Activated CD8-positive, alpha-beta memory T cell treated with anti-CD3 and anti-CD28 coated beads for 24 hours (primary cell): ENCODE results near the gene STT3B.
"Not testable (repeated sequence)": the region's sequence is repeated elsewhere in the genome, so short reads cannot be mapped to it uniquely, and the experiment has no call there.

Experiments used
- DNase-seq: peaks from one replicate; pipeline ENCODE4 v3.0.0-alpha.2; 2020

The STT3B gene

DNA sequence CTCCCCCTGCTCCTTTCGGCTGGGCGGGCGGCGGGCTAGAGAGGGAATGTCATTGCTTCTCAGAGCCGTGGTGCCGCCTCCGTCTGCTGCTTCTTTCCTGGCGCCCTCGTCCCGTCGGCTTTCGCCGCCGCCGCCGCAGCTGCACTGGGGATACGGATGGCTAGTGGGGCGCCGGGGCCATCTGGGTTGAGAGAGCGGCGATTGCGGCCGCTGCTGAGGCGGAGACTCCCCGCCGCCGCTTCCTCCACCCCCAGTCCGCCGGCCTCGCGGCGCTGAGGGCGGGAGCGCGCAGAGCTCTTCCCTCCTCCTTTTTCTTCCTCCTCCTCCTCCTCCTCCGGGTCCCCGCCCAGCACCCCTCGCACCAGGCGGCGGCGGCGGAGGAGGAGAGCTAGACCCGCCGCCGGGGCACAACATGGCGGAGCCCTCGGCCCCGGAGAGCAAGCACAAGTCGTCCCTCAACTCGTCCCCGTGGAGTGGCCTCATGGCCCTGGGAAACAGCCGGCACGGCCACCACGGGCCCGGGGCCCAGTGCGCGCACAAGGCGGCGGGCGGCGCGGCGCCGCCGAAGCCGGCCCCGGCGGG, at the start of gene STT3B:
TSS of gene STT3B (plus strand) at position 339 of the 582 bp plus-strand sequence. CDS start at position 413, 74 bp downstream.
- DNase-seq = no peak

DNA sequence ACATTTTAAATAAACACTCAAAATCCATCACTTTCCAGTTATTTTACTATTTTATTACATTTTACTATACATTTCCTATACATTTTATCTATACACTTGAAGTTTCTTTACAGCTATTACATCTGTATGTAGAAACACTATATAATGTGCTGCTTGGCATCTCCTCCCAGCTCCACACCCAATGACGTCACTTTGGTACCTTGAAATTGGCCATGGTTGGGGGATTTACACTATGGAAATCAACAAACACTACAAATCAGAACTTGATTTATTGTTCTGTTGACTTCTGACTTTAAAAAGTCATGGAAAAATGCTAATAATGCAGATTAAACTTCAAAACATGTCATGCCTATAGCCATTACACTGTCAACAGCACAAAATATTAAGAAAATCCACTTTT, 48.9 kb upstream of the STT3B start:
- no peak for DNase-seq

DNA sequence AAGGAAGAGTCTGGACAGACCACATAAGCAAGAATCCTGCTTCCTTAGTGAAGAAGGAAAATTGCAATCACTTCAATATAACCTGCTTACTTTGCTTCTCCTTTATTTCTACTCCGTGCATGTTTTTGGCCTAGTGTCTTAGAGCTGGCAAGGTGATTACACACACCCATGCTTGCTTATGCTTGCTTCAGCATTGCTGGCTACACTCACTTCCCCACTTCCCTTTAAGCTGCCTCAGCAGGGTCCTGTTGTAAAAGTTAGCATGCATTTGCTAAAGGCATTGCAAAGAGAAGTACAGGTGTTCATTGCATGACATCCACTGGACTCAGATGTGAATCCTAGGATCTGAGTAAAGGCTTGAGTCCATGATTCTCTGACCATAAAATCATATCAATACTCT, 47.5 kb upstream of the STT3B start:
- DNase-seq = no peak

GRCh38 chr3:31486865-31487533, 45.7 kb upstream of the STT3B start:
- DNase-seq = no peak

GRCh38 chr3:31488475-31489017, 44.2 kb upstream of the STT3B start:
- no peak for DNase-seq

DNA sequence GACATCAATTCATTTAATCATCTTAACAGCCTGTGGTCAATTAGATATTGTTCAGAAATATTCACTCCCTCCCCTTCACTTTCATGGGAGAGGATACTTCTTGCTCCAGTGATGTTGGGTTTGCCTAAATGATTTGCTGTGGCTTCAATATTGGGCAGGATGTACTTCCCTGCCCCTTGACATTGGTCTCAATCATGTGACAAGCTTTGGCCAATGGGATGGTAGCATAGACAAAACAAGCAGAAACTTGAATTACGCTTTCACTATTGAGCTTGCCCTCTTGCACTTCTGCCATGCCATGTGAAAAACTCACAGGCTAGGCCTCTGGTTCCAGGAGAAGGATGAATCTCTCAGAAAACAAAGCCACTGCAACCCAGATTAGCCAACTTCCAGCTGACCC, 42.2 kb upstream of the STT3B start:
- DNase-seq = no peak

- DNase-seq = no peak
Observed at GRCh38 chr3:31491660-31492059, 41.1 kb upstream of the STT3B start.

GRCh38 chr3:31493149-31493548, 39.6 kb upstream of the STT3B start:
- no peak for DNase-seq

GRCh38 chr3:31495971-31496665, 36.6 kb upstream of the STT3B start:
- DNase-seq = no peak

DNA sequence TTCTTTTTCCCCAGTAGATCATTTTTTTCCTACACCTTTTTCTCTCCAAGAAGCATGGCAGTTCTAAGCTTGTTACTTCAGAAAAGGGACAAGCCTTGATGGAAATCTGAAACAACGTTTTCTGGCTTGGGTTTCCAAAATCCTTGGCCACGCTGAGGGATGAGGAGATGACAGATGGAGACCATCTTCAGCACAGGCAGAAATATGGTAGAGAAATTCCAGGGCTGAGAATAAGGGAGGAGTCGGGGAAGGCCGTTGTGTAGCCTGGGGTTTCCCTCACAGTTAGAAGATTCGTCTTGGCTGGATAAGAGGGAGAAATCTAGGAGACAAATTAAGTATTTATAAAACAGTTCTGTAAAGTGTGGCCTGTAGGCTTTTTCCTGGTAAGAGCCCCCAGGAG, 33.9 kb upstream of the STT3B start:
- no peak for DNase-seq

GRCh38 chr3:31499281-31499680, 33.4 kb upstream of the STT3B start:
- no peak for DNase-seq

DNA sequence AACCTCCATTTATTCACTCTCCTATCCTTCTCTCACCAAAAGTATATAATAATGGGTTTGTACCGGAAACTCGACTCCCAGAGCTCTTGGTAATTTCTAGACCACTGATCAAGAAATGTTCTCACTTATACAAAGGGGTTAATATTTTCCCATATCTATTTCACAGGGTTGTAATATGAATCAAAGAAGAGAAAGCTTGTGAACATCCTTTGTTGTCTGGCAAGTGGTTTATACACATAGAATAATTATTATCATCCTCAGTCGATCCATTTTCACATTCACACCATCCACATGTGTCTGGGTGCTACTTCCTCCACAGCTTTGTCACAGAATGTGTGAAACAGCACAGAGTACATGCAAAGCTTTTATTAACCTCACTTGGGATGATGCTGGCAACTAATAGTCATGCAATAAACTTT, 29.9 kb upstream of the STT3B start:
- DNase-seq = no peak

DNA sequence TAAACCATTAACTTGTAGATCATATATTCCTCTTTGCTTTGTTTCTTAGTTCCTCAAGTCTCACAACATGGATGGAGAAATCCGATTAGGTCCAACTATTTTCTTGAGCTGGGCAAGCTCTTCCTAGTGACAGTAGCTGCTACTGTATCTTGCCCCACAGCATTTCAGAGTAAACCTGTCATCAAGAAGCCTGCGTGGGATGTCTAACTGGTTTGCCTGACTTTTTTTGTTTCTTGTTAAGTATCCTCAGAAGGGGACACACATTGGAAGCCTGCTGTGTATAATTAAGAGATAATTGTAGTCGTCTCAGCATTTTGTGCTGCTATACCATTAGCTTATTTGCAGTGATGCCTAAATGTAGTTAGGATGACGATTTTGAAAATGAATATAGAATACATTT, 29.3 kb upstream of the STT3B start:
- no peak for DNase-seq

DNA sequence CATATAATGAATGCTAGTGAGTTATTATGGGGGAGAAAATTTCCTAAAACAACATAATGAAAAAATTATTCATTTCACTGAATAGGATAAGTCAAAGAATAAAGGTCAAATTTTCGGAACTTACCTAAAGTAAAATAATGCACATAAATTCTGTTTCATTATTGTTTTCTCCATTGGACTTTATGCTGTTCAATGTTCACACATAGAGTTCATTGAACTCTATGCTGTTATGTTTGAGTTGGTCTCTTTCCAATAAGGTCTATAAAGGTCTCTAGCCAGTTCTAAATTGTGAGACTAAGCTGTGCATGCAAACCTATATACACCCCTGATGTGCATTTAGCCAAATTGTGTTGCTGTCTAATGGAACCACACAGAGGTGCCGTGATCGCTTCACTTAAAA, 28.5 kb upstream of the STT3B start:
- DNase-seq = no peak

DNA sequence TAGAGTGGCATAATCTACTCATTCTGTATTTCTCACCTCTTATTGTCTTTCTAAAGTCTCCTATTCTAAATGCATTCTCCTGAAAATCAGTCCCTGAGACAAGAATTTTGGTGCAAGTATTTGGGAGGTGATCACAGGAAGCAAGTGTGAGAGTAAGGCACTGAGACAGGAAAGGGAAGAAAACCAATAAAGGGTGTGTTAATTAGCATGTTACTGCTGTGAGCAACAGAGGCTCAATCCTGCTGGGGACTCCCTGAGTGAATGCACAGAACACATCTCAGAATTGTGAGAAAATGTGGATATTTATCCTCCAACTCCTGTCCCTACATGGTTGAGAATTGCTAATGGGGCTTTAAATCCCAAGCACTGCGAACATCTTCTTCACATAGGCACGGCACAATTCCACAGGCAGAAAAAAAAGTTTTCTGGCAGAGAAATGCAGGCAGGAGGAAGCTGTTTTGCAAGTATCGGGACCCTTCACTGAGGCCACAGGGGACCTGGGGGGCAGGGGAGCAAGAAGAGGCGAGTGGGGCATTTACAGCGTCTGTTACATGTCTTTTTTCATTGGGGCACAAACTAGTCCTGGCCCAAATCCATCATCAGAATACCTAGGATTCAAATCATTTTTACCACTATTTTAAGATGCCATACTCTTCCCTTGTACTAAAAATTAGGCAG, 27.2 kb upstream of the STT3B start:
- no peak for DNase-seq

DNA sequence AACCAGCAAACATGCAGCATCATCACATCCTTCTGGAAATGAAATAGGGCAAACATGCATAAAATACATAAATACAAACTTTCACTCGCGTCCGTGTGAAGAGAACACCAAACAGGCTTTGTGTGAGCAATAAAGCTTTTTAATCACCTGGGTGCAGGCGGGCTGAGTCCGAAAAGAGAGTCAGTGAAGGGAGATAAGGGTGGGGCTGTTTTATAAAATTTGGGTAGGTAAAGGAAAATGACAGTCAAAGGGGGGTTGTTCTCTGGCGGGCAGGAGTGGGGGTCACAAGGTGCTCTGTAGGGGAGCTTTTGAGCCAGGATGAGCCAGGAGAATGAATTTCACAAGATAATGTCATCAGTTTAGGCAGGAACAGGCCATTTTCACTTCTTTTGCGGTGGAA, 26.2 kb upstream of the STT3B start:
- DNase-seq = not testable (repeated sequence)

DNA sequence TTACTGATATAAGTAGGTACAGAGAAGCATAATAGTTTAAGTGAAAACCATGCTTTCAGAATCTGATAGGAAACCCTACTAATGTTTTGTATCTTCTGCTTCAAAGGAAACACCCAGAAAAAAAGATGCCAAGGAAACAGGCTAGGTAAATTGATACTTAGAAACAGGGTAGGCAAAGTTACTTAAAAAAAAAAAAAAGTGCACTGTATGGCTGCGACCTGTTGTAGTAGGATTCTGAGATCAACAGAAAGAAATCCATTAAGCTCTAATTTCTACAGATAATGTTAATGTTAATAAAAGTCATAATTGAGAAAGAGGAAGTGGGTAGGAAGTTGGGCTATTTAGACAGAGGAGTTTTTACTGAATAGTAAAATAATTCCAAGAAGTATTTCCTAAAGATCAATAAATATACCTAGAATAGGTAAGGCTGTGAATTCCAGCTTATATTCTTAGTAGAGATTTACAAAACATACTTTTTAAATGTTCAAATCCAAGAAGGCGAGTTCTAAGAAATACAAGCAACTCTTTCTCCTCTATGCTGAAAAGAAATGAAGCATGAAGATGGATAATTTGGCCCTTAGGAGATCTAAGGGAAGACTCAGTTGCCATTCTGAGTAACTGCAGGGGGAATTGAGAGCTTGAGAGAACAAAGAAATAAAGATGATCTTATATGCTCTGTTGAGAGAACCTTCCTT, 24.1 kb upstream of the STT3B start:
- DNase-seq = no peak

DNA sequence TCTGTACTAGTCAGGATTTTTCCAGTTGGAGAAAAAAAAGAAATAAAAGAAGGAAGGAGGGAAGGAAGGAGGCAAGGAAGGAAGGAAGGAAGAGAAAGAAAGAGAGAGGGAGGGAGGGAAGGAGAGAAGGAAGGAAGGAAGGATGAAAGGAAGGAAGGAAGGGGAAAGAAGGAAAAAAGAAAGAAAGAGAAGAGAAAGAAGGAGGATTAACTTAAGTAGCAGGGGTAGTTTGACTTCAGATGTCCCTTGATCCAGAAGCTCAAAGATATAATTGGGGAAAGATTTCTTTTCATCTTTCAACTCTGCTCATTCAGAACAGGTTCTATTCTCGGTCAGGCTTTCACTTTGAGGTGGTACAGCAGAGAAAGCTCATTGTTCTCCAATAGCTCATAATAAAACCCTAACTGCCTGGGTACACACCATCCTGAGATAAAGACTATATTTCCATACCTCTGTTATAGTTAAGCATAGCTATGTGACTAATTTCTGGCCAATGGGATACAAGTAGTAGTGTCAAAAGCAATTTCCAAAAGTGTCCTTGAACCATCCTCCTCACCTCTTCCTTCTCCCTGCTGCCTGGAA, 23.5 kb upstream of the STT3B start:
- DNase-seq = no peak

DNA sequence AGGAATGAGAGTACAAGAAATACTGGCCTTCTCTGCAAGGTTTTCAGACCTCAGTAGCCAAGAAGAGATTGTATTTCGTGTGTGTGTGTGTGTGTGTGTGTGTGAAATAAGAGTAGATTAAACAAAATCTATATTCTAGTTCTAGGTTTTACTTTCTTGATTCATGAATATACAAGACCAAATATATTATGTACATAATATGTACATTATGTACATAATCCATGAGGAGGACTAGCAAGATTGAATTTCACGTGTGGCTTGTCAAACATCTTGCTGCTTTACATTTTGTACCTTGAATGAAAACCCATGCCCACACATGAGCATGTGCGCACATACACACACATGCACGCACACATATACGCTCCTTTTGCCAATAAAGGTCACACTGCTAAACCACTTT, 18.2 kb upstream of the STT3B start:
- no peak for DNase-seq

- no peak for DNase-seq
Observed at GRCh38 chr3:31515486-31516284, 17.0 kb upstream of the STT3B start.

- DNase-seq = no peak
Observed at GRCh38 chr3:31516757-31517156, 16.0 kb upstream of the STT3B start.

DNA sequence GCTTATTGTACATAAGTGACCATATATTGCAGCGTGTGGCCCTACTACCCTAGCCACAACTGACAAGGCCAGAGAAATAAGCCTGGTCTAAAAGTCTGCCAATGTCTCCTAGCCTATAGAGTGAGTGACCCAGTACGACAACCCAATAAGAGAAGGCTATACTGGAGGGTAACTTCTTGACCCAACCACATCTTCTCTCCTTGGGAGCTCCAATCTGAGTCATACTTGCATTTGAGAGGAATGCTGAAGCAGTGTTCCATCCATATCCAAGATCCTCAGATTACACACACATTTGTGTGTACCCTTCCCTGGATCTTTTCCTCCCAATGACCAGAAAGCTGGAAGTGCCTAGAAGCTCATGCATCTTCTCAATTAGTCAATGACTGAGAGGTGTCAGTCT, 11.3 kb upstream of the STT3B start:
- DNase-seq = no peak
